GM21717 (cell line): ENCODE measurements around the gene BHLHA15.

Experiments
- ATAC-seq: cut with Tn5 transposase; IDR thresholded peaks from one replicate; pipeline ENCODE4 v1.9.1; 2021; ENCODE audit warnings: mild to moderate bottlenecking, moderate library complexity; ENCODE audit not compliant: unreplicated experiment

BHLHA15 gene

DNA sequence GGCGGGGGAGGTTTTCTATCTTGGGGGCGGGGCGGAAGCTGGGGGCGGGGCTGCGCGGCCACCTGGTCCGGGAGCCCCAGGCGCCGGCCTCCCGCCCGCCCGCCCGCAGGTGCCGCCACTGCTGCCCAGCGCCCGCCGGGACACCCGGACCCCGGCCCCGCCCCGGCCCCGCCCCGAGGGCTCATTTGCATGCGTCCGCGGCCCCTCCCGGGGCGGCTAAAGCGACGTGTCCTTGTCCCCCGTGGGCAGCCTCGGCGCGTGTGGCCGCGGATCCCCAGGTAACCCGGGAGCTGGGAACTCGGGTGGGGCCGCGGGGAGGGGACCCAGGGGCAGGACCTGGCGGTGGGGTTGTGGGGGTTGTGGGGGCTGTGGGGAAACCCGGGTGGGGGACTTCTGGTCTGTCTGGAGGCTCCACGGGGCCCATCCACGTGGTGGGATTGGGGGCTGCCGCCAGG is at the start of gene BHLHA15:
BHLHA15 (plus strand) TSS at position 219 of the 455 bp plus-strand sequence. CDS start 871 bp downstream, outside the sequence.
- no peak for ATAC-seq

DNA sequence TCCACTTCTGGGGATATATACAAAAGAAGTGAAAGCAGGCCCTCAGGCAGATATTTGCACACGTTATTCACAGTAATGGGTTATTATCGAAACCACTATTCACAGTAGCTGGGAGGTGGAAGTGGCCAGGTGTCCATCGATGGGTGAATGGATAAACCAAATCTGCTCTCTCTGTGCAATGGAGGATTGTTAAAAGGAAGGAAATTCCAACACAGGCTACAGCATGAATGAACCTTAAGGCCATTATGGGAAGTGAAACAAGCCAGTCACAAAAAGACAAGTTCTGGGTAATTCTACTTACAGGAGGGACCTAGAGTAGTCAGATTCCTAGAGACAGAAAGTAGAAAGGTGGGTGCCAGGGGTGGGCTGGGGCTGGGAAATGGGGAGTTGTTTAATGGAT is 48.5 kb upstream of the BHLHA15 start:
- ATAC-seq = peak; percentile 65

DNA sequence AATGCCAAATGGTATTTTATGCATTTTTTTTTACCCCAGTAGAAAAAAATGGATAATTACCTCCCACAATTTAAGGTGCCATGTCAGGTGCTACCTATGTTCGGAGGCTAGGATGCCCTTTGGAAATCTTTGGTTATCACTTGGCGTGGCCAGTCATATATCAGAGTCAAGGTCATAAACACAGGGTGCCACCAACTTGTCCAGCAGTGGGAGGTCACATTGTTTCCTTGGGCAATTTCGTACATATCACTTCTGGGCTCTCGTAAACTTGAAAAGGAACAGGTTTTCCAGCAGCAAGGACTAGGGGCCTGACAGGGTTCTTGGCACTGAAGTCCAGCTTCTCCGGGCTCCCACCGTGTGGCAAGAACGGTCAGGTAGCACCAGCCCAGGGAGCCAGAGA is 48.0 kb upstream of the BHLHA15 start:
- no peak for ATAC-seq

DNA sequence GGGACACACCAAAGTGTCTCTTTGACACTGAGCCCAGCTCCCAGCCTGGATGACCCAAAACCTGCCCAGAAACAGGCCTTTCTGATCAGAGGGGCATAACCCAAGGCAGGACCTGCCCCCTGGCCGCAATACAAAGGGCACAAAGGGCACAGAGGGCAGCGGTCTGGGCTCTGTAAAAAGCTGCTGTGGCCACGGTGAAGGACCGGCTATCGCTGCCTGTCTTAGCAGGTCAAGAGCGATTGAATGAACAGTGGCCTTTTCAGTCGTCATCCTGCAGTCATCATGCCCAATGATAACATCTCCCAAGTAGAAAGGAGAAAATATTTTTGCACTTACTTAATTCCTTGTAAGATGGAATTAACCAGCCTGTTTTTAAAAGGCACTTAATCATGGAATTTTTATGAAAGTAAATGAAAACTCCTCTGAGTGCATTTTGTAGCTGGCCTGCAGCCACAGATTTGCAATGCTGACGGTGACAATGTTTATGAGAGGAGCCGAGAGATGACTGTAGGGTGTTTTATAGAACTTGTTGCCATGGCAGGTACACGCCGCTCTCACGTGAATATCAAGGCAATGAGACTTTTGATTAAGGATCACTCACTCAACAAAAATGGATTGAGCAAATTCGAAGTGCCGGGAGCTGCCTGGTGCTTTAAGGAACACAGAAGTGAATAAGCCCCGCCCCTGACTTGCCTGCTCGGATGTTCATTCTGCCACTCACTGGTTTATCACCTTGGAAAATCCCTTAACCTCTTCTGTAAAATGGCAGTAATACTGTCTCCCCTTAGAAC is 47.3 kb upstream of the BHLHA15 start:
- no peak for ATAC-seq

DNA sequence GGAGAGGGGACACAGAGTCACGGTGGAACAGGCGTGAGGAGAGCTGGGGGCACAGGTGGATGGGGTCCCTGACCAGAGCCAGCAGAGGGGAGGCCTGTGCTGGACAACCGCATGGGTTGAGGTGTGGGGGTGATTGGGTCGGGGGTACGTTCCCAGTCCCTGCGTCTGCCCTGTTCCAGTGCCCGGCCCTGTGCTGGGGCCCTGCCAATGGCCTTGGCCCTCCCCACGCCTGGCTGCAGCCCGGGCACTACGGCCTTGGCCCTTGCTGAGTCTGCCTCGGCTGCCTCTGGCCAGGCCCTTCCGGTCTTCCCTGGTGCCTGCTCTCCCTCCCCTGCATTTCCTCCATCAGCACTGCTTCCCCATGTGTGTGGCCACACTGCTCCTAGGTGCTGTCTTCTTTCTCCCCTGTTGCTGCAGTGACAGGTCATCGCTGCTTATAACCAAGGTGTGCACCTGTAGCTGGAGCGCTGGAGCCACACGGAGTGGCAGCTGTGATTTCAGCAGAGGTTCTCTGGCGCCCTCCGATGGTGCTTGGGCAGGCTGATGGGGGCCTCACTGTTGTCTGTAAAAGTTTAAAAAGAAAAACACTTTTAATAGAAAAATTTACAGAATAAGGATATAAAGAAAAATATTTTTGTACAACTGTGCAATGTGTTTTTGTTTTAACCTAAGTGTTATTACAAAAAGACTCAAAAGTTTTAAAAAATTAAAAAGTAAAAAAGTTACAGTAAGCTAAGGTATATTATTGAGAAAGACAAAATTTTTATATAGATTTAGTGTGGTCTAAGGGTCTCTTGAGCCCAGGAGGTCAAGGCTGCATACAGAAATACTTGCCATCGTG is 45.2 kb upstream of the BHLHA15 start:
- no peak for ATAC-seq

DNA sequence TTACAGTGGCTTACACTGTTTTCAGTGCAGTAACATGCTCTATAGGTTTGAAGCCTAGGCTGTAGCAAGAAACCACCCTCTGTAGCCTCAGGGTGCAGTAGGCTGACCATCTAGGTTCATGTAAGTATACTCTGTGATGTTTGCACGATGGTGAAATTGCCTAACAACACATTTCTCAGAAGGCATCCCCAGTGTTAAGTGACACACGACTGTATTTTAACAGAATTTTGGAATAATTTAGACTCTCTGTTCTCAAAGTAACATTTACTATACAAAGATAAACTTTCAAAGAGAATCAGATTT is 44.6 kb upstream of the BHLHA15 start:
- no peak for ATAC-seq

DNA sequence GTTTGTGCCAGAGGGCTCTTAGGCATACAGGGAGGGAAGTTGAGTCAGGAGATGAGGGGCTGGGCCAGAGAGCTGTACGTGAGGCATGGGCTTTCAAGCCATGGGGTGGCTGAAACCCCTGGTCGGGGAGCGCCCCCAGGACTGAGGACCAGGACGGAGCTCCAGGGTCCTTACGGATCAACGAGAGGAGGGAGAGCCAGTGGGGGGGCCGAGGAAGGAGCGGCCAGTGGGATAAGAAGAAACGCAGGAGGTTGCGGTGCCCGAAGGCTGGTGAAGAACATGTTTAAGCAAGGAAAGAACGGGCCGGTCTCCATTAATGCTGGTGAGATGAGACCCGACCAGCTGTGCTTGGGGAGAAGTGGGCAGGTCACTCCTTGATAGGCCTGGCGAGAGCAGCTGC is 43.6 kb upstream of the BHLHA15 start:
- no peak for ATAC-seq

DNA sequence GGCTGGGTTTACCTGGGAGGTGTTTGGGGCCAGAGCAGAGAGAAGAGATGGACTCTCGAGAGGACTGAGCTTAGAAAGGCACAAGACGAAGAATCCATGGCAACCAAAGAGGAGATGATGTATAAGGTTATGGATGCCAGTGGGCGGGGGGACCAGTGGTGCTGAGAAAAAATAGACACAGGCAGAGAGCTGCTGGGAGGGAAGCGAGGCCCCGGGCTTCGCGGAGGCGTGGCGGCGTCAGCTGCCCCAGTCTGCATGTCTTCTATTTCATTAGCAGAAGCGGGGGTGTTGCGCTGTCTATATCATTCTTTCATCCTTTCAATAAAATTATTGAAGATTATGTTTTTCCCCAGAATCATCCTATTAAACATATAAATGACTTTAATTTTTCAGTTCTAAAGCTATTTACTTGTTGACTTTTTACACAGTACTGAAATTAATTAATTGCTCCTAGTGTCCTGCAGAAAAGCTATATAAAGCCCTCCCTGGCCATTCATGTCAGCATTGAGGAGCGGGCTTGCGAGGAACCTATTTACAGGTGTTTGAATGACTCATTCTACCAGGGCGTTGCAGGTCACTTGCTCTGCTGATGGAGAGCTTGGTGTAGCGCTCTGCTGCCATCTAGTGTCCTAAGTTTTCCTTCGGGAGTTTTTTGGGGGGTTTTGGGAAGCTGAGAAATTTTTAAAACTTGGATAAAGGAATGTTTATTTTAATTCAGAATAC is 42.9 kb upstream of the BHLHA15 start:
- ATAC-seq = peak; percentile 71

DNA sequence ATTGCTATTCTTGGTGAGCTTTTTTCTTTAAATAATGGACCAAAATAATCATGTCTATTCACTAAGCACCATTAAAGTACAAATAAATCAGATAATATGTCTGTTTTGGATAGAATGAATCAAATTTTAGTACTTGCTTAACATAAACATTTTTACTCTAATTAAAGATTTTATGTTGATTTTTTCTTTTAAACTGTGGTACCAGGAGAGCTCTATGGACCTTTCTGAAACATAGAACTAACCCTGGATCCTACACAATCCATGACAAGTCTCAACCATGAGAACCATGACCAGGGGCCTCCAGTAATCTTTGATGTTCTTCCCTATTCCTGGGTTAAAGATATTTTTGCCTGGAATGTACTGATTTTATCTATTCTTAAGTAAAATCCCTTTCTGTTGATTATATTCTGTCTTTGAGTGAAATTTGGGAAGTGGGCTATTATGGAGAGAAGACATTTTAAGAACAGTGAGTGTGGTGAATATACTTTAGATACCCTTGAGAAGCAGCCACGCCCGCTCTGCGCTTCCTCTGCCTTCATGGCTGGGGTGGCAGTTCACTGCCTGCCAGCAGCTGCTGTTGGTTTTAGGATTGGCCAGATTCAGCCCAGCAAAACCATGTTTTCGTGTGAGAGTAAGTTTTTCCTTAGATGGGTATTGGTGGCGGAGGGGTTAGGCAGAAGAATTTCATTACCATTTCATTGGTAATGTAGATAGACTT is 42.2 kb upstream of the BHLHA15 start:
- ATAC-seq = no peak

DNA sequence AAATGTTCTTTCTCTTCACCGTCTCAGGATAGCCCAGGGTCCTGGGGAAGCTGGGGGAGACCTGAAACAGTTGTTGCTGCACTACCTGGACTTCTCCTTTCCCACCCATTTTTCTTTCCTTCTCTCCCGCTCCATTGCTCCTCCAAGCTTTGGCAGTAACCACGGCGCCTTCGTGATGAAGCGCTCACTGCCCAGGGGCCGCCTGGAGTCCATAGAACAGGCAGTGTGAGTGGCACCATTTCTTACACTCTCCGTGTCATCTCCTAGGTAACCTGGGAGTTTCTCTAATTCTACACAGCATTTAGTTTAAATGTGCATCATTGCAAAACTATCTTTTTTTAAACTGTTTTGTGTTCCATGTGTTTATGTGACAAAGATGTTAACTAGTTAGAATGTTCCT is 40.3 kb upstream of the BHLHA15 start:
- ATAC-seq = no peak

DNA sequence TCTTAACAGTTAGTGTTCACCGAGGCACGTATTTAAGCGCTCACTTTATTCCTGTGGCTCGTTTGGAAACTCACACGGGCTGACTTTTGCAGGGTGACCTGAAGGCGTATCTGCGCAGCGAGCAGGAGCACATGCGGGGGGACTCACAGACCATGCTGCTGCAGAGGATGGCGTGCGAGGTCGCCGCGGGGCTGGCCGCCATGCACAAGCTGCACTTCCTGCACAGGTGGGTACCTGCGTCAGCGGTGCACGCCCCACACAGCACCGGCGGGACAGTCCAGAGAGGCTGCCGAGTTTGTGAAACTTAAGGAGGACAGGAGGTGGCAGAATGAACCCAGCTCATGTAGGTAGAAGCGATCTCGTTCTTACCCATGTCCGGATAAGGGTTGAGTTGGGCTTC is 39.8 kb upstream of the BHLHA15 start:
- no peak for ATAC-seq

DNA sequence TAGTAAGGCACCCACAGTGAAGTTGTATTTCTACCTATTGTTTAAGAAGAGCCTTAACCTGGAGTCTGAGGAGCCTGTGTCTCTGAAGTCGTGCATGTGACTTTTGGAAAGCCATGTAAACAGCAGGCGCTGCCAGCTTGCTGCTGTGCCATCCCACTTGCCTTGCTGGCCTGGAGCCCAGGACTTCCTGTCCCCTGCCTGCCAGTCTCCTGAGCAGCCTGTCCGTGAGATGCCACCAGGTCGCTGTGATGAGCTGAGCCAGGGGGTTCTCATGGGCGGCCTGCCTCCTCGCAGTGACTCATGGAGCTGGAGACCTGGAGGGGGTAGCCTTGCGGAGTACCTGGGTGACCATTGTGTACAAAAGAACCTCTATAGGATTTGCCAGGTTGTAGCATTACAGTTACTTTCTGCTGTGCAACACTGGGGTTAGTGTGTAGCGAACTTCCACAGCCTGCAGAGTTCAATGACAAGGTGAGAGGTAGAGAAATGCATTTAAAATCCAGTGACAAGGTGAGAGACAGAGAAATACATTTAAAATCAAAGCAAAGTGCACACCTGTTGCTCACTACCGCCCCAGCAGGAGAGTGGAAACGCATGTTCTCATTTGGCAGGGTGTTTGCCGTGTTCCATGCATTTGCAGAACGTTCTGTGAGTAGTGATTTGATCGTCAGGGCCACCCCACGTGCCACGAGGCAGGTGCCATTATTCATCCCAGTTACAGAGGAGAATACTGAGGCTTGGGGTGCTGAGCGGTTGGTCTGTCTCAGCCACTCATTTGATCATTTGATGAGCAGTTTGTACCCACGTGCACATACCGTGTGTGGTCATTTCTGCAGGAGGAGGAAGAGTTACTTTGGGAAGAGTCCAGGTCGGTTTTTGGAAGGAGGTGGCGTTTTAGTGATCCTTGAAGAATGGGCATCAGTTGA is 36.6 kb upstream of the BHLHA15 start:
- ATAC-seq = no peak

DNA sequence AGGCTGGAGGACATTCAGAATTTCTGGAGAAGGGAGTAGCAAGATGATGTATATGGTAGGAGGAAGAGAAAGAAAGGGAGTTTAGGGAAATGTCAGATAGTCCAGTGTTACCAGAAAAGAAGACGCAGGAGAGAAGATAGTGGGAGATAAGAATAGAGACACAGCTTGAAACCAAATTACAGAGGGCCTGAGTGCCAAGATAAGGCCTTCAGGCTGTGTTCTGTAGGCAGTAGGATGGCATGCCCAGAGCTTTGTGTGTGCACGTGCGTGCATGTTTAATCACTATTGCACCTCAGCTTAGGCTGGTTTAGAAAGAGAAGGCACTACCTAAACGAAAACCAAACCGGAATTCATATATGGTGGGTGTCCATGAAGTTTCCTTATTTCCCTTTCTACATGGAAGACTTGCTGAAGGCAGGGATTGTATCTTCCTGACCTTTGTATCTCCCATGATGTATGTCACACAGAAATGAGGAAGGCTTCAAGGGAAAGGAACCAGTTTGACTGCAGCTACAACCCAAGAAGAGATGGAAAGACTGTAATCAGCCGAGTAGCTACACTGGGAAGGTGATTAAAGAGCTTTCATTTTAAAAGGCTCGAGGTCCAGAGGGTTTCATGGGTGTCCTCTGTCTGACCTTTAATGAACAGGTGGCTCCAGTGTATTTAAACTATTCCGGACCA is 35.8 kb upstream of the BHLHA15 start:
- ATAC-seq = no peak

DNA sequence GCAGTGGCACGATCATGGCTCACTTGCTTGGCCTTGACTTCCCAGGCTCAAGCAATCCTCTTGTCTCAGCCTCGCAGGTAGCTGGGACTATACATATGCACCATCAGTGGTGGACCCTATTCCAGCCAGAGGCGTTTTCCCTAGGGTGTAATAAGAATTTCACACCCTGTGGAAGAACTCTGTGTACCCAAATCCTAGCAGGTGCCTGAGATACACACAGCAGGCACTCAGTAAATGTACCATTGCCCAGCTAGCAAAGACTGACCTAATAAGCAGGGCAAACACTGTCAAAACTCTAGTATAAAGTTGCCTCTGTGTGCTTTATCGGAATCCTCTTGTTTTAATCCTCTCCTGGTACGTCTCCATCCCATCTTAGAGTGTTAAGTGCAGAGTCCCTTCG is 33.7 kb upstream of the BHLHA15 start:
- ATAC-seq = no peak

DNA sequence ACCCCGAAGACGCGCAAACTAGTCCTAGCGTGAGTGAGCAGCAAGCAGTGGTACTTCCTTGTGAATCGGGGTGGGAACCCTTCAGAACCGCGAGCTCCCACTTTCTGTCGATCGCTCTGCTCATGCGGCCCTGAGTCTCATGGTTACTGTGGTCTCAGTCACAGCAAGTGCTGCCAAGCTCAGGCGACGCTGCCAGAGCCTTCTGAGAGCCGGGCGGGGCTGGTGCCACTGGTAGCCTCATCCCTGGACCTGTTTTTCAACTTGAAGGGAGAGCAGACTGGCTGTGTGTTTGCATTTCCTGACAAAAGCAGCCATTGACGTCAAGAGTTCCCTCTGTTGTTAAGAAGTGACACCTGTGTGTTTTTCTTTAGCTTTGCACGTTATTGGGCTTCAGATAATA is 32.9 kb upstream of the BHLHA15 start:
- ATAC-seq = no peak

DNA sequence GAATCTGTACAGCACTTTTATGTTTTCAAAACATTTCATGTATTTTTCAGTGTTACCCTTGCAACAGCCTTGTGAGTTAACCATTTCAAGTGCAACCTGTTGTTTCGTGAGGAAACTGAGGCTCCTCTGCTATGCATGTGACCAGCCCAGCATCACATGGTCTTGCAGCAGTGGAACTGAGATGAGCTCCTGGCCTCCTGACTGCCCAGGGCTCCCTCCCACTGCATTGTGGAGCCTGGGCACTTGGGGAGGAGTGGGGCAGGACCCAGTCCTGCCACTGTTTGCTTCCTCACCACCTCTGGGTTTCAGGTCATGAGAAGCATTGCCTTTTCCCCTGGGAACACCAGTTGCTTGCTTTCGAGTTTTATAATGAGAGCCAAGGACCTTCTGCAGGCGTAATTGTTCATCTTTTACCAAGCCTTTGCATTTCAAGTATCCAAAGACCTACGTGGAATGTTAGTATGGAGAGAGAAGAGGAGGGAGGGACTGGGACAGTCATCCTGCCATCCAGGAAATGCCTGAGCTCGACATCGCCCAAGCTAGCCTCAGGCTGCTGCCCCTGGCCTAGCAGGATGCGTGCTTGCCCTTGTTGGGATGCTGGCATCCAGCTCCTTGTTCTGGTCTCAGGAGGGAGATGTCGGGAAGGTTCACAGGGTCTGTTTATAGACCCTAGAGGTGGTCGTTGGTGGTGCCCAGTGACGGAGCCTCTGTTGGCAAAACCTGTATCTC is 32.3 kb upstream of the BHLHA15 start:
- no peak for ATAC-seq

DNA sequence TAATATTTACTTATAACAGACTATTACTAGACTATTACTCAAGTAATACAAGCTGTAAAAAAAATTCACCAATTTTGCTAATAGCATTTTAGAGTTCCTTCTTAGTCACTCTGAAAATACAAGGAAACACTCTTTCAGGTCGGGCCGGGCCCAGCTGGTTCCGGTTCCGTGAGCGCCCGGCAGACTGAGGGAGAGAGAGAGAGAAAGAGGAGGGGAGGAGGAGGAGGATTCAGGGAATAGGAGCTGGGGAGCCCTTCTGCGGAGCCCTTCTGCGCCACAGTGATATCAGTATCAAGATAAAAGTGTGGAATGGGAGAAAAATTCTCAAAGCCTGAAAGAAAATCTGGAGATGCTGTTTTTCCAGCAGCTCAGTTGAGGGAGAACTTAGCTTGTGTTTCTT is 30.5 kb upstream of the BHLHA15 start:
- ATAC-seq = no peak

DNA sequence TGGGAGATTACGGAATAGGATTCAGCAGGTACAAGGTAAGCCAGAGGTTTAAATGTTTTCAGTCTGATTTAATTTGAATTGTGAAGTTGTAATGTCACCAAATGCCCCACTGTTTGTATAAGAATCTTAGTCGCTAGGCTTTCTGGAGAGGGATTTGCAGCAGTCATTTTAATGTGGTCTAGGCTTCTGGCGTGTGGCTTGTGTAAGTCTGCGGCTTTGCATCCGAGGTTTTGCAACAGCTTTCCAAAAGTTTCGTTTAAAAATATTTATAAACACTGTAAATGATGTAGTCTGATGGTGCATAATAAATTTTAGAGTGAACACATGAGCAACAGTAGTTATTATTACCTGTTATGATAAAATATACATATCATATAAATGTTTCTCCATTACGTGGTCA is 26.1 kb upstream of the BHLHA15 start:
- no peak for ATAC-seq
